Osteocyte (in vitro differentiated cells): ENCODE measurements around the gene CDH6. TPM values are rescaled to one million over a fixed set of nuclear protein-coding genes. Genes with fewer than 3 reads are reported as not detected.
"Not testable (repeated sequence)": the region's sequence is repeated elsewhere in the genome, so short reads cannot be mapped to it uniquely, and the experiment has no call there.

Experiments
- DNase-seq: peaks from one replicate; pipeline ENCODE4 v3.0.0; 2021; ENCODE audit warnings: mixed read lengths; ENCODE audit not compliant: unreplicated experiment; ENCODE audit errors: extremely low spot score
- H3K27ac Mint-ChIP-seq: one replicate; pipeline ENCODE4 v1.8.0; 2021; ENCODE audit warnings: mild to moderate bottlenecking, mixed read lengths; ENCODE audit not compliant: unreplicated experiment
- H3K27me3 Mint-ChIP-seq: one replicate; pipeline ENCODE4 v1.8.0; 2021; ENCODE audit warnings: mixed read lengths; ENCODE audit not compliant: unreplicated experiment
- H3K36me3 Mint-ChIP-seq: one replicate; pipeline ENCODE4 v1.8.0; 2021; ENCODE audit warnings: mixed read lengths; ENCODE audit not compliant: unreplicated experiment
- H3K4me1 Mint-ChIP-seq: one replicate; pipeline ENCODE4 v1.8.0; 2021; ENCODE audit warnings: mixed read lengths; ENCODE audit not compliant: unreplicated experiment
- H3K4me3 Mint-ChIP-seq: one replicate; pipeline ENCODE4 v1.8.0; 2021; ENCODE audit warnings: mild to moderate bottlenecking, moderate library complexity, mixed read lengths; ENCODE audit not compliant: unreplicated experiment
- H3K9me3 Mint-ChIP-seq: one replicate; pipeline ENCODE4 v1.8.0; 2021; ENCODE audit warnings: mixed read lengths; ENCODE audit not compliant: unreplicated experiment
- CTCF ChIP-seq: fragments of 200-600 bp; sonication (generic); IDR thresholded peaks from 2 replicates; pipeline ENCODE4 v1.5.0; 2021; ENCODE audit warnings: antibody characterized with exemption, mild to moderate bottlenecking, moderate library complexity
- total RNA-seq: library from RNA; stranded (reverse); gene quantifications from 2 replicates; pipeline ENCODE4 v1.2.1, GENCODE V29; 2021

CDH6 gene
- total RNA-seq, 1 donor from 2014 or later = 792 TPM

GRCh38 chr5:31357038-31357437, 163.6 kb downstream of the CDH6 start:
- Mint-ChIP-seq H3K27me3 (no peaks in the 10 kb centered on the region), H3K9me3 (peaks cover 6% of the 10 kb centered on the region), H3K27ac (no peak overlapping the region), H3K4me1 (no peaks in the 10 kb centered on the region), H3K36me3 (no peaks in the 10 kb centered on the region), H3K4me3 (no peak overlapping the region)
- DNase-seq = no peak
- no peak for TF ChIP-seq CTCF

GRCh38 chr5:31359839-31360238, 166.4 kb downstream of the CDH6 start:
- H3K4me1 Mint-ChIP-seq = peaks cover 15% of the 10 kb centered on the region
- peaks cover 9% of the 10 kb centered on the region for H3K9me3 Mint-ChIP-seq

GRCh38 chr5:31361234-31361633, 167.7 kb downstream of the CDH6 start:
- Mint-ChIP-seq H3K4me1 (peaks cover 28% of the 10 kb centered on the region), H3K27ac (no peak overlapping the region)

More at GRCh38 chr5:31359839-31360238, 166.4 kb downstream of the CDH6 start:
- no peak for DNase-seq
- H3K4me3 Mint-ChIP-seq = no peak overlapping the region
- TF ChIP-seq CTCF = no peak
- peaks cover 1% of the 10 kb centered on the region for H3K36me3 Mint-ChIP-seq
- no peak overlapping the region for H3K27ac Mint-ChIP-seq
- H3K27me3 Mint-ChIP-seq = no peaks in the 10 kb centered on the region

GRCh38 chr5:31361704-31362528, 168.4 kb downstream of the CDH6 start:
- not testable (repeated sequence) for H3K27ac Mint-ChIP-seq, DNase-seq, H3K9me3 Mint-ChIP-seq, H3K27me3 Mint-ChIP-seq, H3K4me3 Mint-ChIP-seq, H3K36me3 Mint-ChIP-seq
- H3K4me1 Mint-ChIP-seq = peaks cover 33% of the 10 kb centered on the region

More at GRCh38 chr5:31361234-31361633, 167.7 kb downstream of the CDH6 start:
- Mint-ChIP-seq H3K27me3 (no peaks in the 10 kb centered on the region), H3K9me3 (peaks cover 5% of the 10 kb centered on the region), H3K36me3 (peaks cover 2% of the 10 kb centered on the region), H3K4me3 (no peak overlapping the region)
- DNase-seq = no peak
- no peak for TF ChIP-seq CTCF

GRCh38 chr5:31362529-31362900, 169.0 kb downstream of the CDH6 start:
- H3K36me3 Mint-ChIP-seq = peaks cover 2% of the 10 kb centered on the region
- no peak overlapping the region for H3K27ac Mint-ChIP-seq
- no peak for DNase-seq
- no peak overlapping the region for H3K4me3 Mint-ChIP-seq
- no peak for TF ChIP-seq CTCF
- H3K4me1 Mint-ChIP-seq = peaks cover 35% of the 10 kb centered on the region
- H3K27me3 Mint-ChIP-seq = no peaks in the 10 kb centered on the region
- H3K9me3 Mint-ChIP-seq = peaks cover 4% of the 10 kb centered on the region
